Natural killer cell (primary cell): ENCODE data around the gene CD300LB. TPM values are rescaled to one million over a fixed set of nuclear protein-coding genes. Genes with fewer than 3 reads are reported as not detected.
A peak's percentile ranks its signal among the peaks of the same experiment; 100 is the strongest.

Experiments used
- ATAC-seq, 3 donors: fragments of 150-1000 bp in 2 of 3; fragments of 200-7000 bp in 1 of 3; cut with Tn5 transposase; 1 replicate in 1 of 3; 2 replicates in 2 of 3; pipeline ENCODE4 v1.10.0; 2021; ENCODE audit warnings: mild to moderate bottlenecking in 2 of 3, moderate library complexity in 2 of 3
- DNase-seq, 2 donors: peaks; one replicate each; pipeline versions ENCODE4 v3.0.0 to v3.0.0-alpha.2; 2013 to 2021; ENCODE audit warnings: mixed read lengths in 1 of 2
- H3K27ac ChIP-seq: one replicate; pipeline ENCODE4 v1.5.1; 2013; ENCODE audit warnings: mild to moderate bottlenecking, low read length
- H3K27me3 ChIP-seq: one replicate; pipeline ENCODE4 v1.6.1; 2013; ENCODE audit warnings: low read length; ENCODE audit not compliant: control insufficient read depth, insufficient read depth
- H3K36me3 ChIP-seq: one replicate; pipeline ENCODE4 v1.6.1; 2013; ENCODE audit warnings: low read length; ENCODE audit not compliant: control insufficient read depth, insufficient read depth
- H3K4me1 ChIP-seq: one replicate; pipeline ENCODE4 v1.6.1; 2013; ENCODE audit warnings: low read length; ENCODE audit not compliant: control insufficient read depth, insufficient read depth
- H3K4me3 ChIP-seq: one replicate; pipeline ENCODE4 v1.5.1; 2013; ENCODE audit warnings: low read length
- H3K9me3 ChIP-seq: one replicate; pipeline ENCODE4 v1.6.1; 2013; ENCODE audit warnings: low read length; ENCODE audit not compliant: control insufficient read depth, insufficient read depth
- H3K27ac Mint-ChIP-seq, 2 donors: one replicate each; pipeline ENCODE4 v1.8.0; 2022; ENCODE audit warnings: mild to moderate bottlenecking in 2 of 2, mixed read lengths in 2 of 2, moderate library complexity in 1 of 2
- H3K27me3 Mint-ChIP-seq, 2 donors: one replicate each; pipeline ENCODE4 v1.8.0; 2022; ENCODE audit warnings: low read depth in 2 of 2, mixed read lengths in 2 of 2
- H3K36me3 Mint-ChIP-seq: one replicate; pipeline ENCODE4 v1.8.0; 2022; ENCODE audit warnings: mixed read lengths
- H3K4me1 Mint-ChIP-seq, 2 donors: one replicate each; pipeline ENCODE4 v1.8.0; 2022; ENCODE audit warnings: mixed read lengths in 2 of 2
- H3K4me3 Mint-ChIP-seq: one replicate; pipeline ENCODE4 v1.8.0; 2022; ENCODE audit warnings: mild to moderate bottlenecking, moderate library complexity, mixed read lengths
- H3K9me3 Mint-ChIP-seq, 2 donors: one replicate each; pipeline ENCODE4 v1.8.0; 2022; ENCODE audit warnings: mixed read lengths in 2 of 2
- CTCF ChIP-seq: fragments of 200-600 bp; IDR thresholded peaks from one replicate; pipeline ENCODE4 v1.8.0; 2022; ENCODE audit warnings: antibody characterized with exemption
- WGBS: methylation state at CpG from one replicate; pipeline ENCODE4 v1.1.7; 2013; ENCODE audit warnings: missing lambda C conversion rate; ENCODE audit not compliant: insufficient coverage; 5-methylcytosine and 5-hydroxymethylcytosine counted together
- intact Hi-C: fragments of 100-400 bp; cut with micrococcal nuclease; formaldehyde crosslinking; loops from one replicate; pipeline ENCODE4 v1.14.2; 2022
- total RNA-seq, 4 donors: library from RNA; stranded (reverse); fragments of 120-200 nt in 1 of 4; gene quantifications; one replicate each; pipeline versions ENCODE4 v1.2.3 to v1.2.4, GENCODE V29; 2013 to 2022

The CD300LB gene
- total RNA-seq, 3 donors from 2014 or later (not counting 1 experiment from before 2014, with no cell fraction given), result 2.0 to 4.9 (median 3.5) TPM

DNA sequence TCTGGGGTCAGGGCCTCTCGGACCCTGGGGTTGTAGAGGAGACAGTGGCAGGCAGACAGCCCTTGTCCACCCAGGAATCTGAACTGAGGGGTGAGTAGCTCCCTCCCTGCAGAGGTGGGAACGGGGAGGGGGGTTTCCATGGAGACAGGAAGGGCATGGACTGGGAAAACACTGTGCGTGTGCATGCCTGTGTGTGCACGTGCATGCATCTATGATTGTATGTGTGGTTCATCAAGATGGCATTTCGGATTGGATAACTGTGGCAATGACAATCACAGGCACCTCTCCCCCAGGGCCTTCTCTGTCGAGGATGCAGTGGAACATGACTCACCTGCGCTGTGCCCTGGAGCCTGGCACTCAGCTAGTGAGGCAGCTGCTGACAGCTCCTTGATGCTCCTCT lies 20.8 kb upstream of the CD300LB start:
- H3K4me3 Mint-ChIP-seq, result no peak overlapping the region
- no peak overlapping the region for H3K27ac ChIP-seq
- no peaks in the 10 kb centered on the region for H3K27me3 ChIP-seq
- intact Hi-C loops, result no loop called here
- ATAC-seq (no peak), DNase-seq (no peak)
- TF ChIP-seq CTCF, result no peak
- no peak overlapping the region for H3K27ac Mint-ChIP-seq
- H3K4me1 ChIP-seq, result peaks cover 12% of the 10 kb centered on the region
- H3K4me1 Mint-ChIP-seq, result peaks cover 9 to 13% of the 10 kb centered on the region in 2 donors
- no peaks in the 10 kb centered on the region for H3K36me3 ChIP-seq
- no peaks in the 10 kb centered on the region for H3K36me3 Mint-ChIP-seq
- H3K9me3 Mint-ChIP-seq, result no peaks in the 10 kb centered on the region
- 69% methylated on average over 7 of the region's 7 CpGs for WGBS
- no peaks in the 10 kb centered on the region for H3K9me3 ChIP-seq
- H3K27me3 Mint-ChIP-seq, result peaks cover 0 to 2% of the 10 kb centered on the region in 2 donors
- H3K4me3 ChIP-seq, result no peak overlapping the region

GRCh38 chr17:74550602-74551001 lies 19.3 kb upstream of the CD300LB start:
- WGBS, result 89% methylated on average over 15 of the region's 15 CpGs
- intact Hi-C loops, result no loop called here
- H3K27ac ChIP-seq, result no peak overlapping the region
- Mint-ChIP-seq H3K4me1 (peaks cover 20 to 25% of the 10 kb centered on the region in 2 donors), H3K36me3 (no peaks in the 10 kb centered on the region), H3K9me3 (no peaks in the 10 kb centered on the region), H3K4me3 (no peak overlapping the region), H3K27me3 (peaks cover 0 to 2% of the 10 kb centered on the region in 2 donors), H3K27ac (no peak overlapping the region)
- H3K27me3 ChIP-seq, result no peaks in the 10 kb centered on the region
- no peaks in the 10 kb centered on the region for H3K36me3 ChIP-seq
- ATAC-seq (no peak), DNase-seq (no peak)
- no peaks in the 10 kb centered on the region for H3K9me3 ChIP-seq
- peaks cover 26% of the 10 kb centered on the region for H3K4me1 ChIP-seq
- TF ChIP-seq CTCF, result no peak
- no peak overlapping the region for H3K4me3 ChIP-seq

- peaks cover 0 to 2% of the 10 kb centered on the region in 2 donors for H3K27me3 Mint-ChIP-seq
- H3K4me1 Mint-ChIP-seq, result peaks cover 31 to 38% of the 10 kb centered on the region in 2 donors
- DNase-seq (no peak), ATAC-seq (no peak)
- intact Hi-C loops, result no loop called here
- no peak overlapping the region for H3K27ac Mint-ChIP-seq
- H3K27me3 ChIP-seq, result no peaks in the 10 kb centered on the region
- peaks cover 39% of the 10 kb centered on the region for H3K4me1 ChIP-seq
- no peak overlapping the region for H3K27ac ChIP-seq
- no peaks in the 10 kb centered on the region for H3K9me3 ChIP-seq
- no peak overlapping the region for H3K4me3 ChIP-seq
- H3K4me3 Mint-ChIP-seq, result no peak overlapping the region
- TF ChIP-seq CTCF, result no peak
- H3K36me3 ChIP-seq, result no peaks in the 10 kb centered on the region
- no peaks in the 10 kb centered on the region for H3K36me3 Mint-ChIP-seq
- 81% methylated on average over 7 of the region's 7 CpGs for WGBS
- H3K9me3 Mint-ChIP-seq, result no peaks in the 10 kb centered on the region
Measured at GRCh38 chr17:74549343-74549742, 18.1 kb upstream of the CD300LB start.

DNA sequence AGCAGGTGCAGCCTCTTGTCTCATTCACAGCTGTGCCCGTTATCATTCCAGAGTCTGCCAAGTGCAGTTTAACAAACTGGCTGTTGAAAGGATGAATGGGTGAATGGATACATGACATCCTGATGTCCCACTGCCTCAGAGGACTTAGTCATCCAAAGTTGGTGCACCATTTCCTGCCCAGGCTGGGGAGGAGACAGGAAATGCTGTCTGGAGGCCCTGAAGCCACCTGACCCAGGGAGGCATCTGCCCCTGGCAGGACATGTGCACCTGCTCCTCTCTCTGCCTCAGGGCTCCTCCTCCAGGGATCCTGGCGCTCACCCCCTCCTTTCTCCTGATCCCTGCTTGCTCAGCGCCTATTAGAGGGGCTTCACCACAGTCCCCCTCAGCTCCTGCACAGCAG lies 16.5 kb upstream of the CD300LB start:
- H3K4me3 ChIP-seq, result no peak overlapping the region
- intact Hi-C loops, result no loop called here
- DNase-seq, result no peak
- peaks cover 0 to 2% of the 10 kb centered on the region in 2 donors for H3K27me3 Mint-ChIP-seq
- ATAC-seq, result no peak
- H3K27ac ChIP-seq, result no peak overlapping the region
- no peak for TF ChIP-seq CTCF
- no peaks in the 10 kb centered on the region for H3K36me3 Mint-ChIP-seq
- H3K4me1 Mint-ChIP-seq, result peaks cover 36 to 51% of the 10 kb centered on the region in 2 donors
- peaks cover 52% of the 10 kb centered on the region for H3K4me1 ChIP-seq
- no peaks in the 10 kb centered on the region for H3K9me3 Mint-ChIP-seq
- H3K9me3 ChIP-seq, result no peaks in the 10 kb centered on the region
- H3K36me3 ChIP-seq, result peaks cover 3% of the 10 kb centered on the region
- no peaks in the 10 kb centered on the region for H3K27me3 ChIP-seq
- H3K27ac Mint-ChIP-seq, result peak overlapping the region in 1 of 2 donors; percentile 12
- no peak overlapping the region for H3K4me3 Mint-ChIP-seq
- 83% methylated on average over 3 of the region's 3 CpGs for WGBS
